Lower leg skin (tissue), 3 donors: ENCODE measurements around the gene USP40.

ENCODE experiments used
- CTCF ChIP-seq, 3 donors: fragments of 450-650 bp; IDR thresholded peaks; one replicate each; pipeline ENCODE4 v1.5.1; 2016; ENCODE audit warnings: antibody characterized with exemption in 3 of 3, mild to moderate bottlenecking in 3 of 3, moderate library complexity in 2 of 3
- POLR2A ChIP-seq, 2 donors: fragments of 450-650 bp; IDR thresholded peaks; one replicate each; pipeline ENCODE4 v1.6.1; 2016 to 2017; ENCODE audit warnings: antibody characterized with exemption in 2 of 2, mild to moderate bottlenecking in 1 of 2, moderate library complexity in 1 of 2

GRCh38 chr2:233563663-233564430 is 2.7 kb downstream of the USP40 start:
- TF ChIP-seq CTCF (IDR thresholded peaks at IDR 0.05) (no peak), POLR2A (IDR thresholded peaks at IDR 0.05) (no peak)
